GM21825 (cell line): ENCODE measurements around the gene GPNMB.
A peak's percentile ranks its signal among the peaks of the same experiment; 100 is the strongest.

ENCODE experiments used
- ATAC-seq: cut with Tn5 transposase; IDR thresholded peaks from one replicate; pipeline ENCODE4 v1.9.1; 2021; ENCODE audit warnings: mild to moderate bottlenecking, moderate library complexity; ENCODE audit not compliant: unreplicated experiment

The GPNMB gene

DNA sequence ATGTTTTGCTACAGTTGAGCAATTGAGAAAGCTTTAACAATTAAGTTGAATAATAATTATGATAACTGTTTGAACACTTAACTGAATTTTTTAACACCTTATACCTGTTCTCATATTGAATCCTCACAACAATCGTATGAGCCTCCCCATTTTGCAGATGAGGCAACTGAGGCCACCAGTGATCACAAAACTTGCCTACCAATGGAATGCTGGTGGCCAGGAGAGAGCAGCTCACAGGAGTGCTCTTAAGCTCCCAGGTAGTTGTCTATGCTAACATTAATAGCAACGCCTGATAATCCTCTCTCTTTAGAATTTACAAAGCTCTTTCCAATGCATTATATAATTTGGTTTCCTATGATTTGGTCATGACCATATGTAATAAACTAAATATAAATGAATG lies 21.6 kb downstream of the GPNMB start:
- ATAC-seq = no peak

DNA sequence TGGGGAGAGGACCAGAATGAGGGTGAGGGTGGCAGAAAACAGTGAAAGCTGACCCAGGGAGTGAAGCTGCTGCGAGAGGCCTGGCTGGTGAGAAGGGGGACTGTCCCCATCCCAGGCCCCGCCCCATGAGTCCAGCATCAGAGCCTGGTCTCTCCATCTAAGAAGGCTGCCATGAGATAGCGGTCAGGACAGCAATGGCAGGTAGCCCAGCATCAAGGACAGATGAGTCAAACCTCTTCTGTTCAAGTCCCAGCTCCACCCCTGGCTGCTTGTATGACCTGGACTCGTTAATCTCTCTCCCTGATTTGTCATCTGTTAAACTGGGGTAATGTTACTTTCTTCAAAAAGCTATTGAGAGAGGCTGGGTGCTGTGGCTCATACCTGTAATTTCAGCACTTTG lies 22.2 kb downstream of the GPNMB start:
- ATAC-seq = no peak

DNA sequence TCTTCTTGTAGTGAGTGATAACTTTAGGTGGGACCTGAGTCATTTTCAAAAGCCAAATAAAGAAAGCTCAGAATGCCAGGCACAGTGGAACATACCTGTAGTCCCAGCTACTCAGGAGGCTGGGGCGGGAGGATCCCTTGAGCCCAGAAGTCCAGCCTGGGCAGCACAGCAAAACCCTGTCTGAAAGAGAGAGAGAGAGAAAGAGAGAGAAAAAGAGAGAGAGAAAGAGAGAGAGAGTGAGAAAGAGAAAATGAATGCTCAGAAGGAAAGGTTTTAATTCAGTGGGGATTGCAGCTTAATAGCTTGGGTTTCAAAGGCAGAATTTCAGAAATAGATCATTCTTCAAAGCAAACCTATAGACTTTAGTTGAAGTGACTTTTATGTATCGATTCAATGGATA lies 25.7 kb downstream of the GPNMB start:
- ATAC-seq = no peak

DNA sequence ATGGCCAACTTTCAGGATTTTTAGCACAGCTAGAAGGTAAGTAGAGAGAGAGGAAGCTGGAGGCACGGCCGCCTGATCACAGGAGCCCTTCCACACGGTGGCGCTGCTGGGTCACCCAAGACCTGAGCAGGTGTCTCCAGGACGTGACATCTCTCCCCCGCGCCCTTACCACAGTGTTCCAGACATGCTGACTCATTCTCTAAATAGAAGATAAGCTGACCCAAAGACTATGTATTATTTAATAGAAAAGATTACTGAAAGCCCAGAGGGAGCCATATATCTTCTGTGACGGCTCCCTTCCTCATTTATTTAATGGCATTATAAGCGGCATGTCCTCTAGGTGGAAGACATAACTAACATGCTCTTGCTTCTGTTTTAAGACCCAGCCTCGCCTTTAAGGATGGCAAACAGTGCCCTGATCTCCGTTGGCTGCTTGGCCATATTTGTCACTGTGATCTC lies 26.6 kb downstream of the GPNMB start:
- peak; percentile 96 for ATAC-seq

DNA sequence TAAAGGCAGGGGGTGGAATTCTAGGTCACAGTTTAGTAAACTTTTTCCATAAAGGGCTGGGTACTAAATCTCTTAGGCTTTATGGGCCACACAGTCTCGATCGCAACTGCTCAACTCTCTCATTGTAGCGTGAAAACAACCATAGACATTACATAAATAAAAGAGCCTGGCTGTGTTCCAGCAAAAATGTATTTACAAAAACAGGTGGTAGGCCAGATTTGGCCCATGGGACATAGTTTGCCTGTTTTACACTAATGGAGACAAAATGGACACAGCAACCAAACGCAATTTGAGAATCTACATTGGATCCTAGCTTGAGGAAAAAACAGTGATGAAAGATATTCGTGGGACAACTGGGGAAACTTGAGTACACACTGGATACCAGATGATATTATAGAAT lies 29.3 kb downstream of the GPNMB start:
- ATAC-seq = no peak

DNA sequence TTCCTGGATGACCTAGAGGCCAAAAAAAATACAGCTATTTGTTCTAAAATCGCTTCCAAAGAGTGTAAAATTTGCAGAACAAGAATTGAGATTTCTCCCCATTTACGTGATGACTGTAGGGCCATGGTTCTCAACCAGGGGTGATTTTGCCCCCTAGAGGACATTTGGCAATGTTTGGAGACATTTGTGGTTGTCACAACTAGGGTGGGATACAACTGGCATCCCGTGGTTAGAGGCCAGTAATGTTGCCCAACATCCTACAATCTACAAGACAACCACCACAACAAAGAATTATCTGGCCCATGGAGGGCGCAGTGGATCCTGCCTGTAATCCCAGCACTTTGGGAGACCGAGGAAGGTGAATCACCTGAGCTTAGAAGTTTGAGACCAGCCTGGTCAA lies 29.8 kb downstream of the GPNMB start:
- ATAC-seq = no peak

DNA sequence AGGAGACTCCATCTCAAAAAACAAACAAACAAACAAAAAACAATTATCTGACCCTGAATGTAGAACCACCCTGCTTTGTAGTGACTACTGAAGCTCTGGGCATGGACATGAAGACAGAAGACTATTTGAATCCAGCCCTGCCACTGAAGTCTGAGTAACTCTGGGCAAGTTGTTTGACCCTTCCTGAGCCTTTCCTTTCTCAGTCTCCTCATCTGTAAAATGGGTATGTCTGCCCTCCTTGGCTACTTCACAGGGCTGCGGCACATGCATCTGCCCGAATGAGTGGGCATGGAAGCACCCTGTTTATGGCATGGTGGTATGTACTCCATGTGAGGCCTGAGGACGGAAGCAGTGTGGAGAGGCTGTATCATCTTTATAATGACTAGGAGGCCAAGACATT lies 30.4 kb downstream of the GPNMB start:
- no peak for ATAC-seq

DNA sequence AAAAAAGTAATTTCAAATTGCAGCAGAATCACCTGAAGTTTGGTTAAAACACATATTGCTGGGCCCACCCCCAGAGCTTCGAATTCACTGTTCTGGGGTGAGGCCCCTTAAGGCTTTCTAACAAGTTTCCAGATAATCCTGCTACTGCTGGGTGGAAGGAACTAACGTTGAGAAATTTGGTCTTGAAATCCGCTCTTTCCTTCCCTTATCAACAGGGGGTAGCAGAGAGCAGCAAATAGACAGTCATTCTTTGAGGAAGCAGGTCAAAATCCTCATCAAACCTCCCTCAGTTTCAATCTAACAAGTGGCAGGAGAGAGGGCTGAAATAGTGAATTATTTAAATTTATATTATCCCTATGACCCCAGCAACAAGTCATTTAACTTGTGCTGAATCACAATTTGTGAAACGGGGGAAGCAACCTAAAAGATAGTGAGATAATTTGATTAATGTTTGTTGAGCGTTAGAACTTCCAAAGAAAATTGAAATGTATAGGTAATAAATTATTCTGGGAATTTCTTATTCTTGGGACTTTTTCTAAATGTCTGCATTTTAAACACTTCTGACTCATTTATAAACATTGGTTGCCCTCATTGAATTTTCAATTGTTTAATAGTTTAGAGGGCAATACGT lies 30.9 kb downstream of the GPNMB start:
- no peak for ATAC-seq

DNA sequence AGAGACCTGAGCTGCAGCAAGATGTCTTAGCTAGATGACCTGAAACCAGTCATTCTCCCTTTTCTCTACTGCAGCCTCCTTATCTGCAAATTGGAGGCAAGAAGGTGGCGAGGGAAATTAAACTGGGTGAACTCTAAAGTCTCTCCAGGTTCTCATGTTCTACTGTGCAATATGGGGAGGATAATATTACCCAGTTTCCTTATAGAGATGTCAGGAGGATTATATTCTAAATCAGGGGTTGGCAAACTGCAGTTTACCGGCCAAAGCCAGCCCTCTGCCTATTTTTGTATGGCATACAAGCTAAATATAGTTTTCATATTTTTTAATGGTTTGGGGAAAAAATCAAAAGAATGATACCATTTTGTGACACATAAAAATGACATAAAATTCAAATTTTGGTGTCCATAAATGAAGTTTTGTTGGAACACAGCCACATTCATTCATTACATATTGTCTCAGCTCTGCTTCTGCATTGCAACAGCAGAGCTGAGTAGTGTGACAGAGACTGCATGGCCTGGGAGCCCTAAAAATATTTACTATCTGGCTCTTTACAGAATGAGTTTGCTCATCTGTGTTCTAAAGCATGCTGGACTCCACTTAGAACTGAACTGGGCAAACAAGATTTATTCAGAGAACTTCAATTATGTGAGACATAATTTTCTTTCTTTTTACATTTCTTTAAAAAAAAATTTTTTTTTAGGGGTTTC lies 33.4 kb downstream of the GPNMB start:
- ATAC-seq = no peak

DNA sequence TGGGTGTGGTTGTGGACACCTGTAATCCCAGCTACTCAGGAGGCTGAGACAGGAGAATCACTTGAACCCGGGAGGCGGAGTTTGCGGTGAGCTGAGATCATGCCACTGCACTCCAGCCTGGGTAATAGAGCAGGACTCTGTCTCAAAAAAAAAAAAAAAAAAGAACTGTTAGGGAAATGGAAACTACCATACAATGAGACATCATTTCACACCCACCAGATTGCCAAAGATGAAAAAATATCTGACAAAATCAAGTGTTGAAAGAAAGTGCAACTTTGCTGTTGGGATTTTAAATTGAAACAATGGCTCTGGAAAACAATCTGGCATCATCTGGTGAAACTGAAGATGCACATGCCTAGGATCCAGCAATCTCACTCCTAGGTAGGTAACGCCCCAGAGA lies 36.5 kb downstream of the GPNMB start:
- no peak for ATAC-seq

DNA sequence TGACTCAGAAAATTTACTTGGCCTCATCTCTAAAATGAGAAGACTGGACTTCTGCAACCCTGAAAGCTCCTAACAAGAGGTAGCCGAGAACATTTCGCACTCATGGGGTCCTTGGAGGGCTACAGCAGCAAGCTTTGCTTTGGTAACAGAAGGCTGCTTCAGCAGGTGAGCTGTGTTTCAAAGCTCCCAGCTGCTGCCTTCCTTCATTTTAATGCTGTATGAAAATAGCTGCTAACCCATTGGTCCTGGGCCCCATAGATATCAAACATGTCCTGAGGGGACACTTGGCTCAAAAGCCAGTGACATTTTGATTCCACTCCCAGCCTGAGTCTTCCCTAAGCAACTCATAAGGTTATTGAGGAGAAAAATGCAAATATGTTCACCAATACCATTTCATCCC lies 38.3 kb downstream of the GPNMB start:
- no peak for ATAC-seq

DNA sequence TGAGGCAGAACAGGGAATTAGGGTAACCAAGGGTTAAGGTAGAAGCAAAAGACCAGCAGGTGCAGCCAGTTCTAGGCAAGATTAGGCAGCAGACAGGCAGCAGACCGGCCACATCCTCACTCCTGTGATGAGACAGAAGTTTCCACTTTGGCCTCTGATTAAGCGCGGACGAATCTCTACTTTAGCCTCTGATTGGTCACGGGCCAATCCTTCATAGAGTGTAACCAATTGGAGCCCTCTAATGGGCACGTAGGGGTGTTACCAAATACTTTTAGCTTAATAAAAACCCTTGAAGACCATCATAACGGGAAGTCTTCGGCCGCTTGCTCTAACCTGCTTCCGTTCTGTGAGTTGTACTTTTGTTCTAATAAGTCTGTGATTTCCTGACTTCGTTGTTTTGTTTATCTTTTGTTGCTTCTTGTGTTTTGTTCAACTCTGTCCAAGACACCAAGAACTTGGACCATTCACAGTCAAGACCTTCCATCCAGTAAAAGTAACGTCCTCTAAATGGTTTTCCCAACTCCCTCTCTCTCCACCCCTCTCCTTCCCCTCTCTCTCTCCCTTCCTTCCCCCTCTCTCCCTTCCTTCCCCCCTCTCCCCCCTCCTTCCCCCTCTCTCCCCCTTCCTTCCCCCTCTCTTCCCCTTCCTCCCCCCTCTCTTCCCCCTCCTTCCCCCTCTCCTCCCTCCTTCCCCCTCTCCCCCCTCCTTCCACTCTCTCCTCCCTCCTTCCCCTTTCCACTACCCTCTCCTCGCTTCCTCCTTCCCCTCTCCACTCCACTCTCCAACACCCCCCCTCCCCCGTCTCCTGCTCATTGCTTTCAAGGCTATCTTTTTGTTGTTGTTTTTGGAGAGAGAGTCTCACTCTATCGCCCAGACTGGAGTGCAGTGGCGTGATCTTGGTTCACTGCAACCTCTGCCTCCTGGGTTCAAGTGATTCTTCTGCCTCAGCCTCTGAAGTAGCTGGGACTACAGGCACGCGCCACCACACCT lies 39.4 kb downstream of the GPNMB start:
- ATAC-seq = no peak

DNA sequence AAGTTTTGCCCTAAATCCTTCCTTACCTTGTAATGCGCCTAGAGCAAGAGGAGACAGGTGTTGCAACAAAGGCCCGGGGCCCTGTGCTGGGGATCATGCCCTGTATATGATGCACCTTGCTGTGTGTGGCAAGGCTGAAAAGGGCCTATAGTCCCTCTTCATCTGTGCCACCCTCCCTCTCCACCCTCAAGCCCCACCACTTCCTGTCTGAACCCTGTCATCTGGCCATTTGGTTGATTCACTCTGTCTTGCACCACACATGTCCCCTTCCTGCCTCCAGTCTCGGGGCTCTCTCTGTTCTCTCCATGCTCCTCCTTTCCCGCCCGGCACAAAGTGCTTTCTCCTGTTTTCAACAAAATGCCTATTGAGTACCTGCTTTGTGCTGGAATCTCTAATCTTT lies 41.0 kb downstream of the GPNMB start:
- no peak for ATAC-seq

DNA sequence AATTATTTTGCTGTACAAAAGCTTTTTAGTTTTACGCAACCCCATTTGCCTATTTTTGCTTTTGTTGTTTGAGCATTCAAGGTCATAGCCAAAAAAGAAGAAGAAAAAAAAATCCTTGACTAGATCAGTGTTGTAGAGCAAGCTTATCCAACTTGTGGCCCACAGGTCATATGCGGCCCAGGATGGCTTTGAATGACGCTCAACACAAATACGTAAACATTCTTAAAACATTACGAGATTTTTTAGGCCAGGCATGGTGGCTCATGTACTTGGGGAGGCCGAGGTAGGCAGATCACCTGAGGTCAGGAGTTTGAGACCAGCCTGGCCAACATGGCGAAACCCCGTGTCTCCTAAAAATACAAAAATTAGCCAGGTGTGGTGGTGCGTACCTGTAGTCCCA lies 44.4 kb downstream of the GPNMB start:
- ATAC-seq = no peak

DNA sequence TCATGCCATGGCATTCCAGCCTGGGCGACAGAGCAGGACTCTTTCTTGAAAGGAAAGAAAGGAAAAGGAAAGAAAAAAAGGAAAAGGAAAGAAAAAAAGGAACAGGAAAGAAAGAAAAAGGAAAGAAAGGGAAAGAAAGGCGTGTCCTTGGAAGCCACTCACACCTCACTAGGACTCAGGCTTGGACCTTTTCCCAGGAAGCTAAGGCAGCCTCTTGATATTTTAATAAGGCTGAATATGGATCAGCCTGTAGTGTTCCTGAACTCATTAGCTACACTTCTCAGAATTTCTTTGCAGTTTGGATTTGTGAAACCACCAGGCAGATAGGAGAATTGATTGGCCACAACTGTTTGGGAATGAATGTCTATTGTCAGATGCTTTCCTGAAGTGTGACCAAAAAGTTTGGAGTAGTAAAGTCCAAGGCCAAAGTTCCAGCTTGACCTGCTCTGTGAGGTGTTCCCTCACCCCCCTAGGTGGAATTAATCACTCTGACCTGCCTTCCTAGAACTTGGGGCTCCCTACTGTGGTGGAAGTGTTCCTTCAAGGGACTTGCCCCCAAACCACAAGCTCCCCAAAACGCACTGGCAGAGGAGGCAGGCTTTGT lies 45.5 kb downstream of the GPNMB start:
- ATAC-seq = no peak

DNA sequence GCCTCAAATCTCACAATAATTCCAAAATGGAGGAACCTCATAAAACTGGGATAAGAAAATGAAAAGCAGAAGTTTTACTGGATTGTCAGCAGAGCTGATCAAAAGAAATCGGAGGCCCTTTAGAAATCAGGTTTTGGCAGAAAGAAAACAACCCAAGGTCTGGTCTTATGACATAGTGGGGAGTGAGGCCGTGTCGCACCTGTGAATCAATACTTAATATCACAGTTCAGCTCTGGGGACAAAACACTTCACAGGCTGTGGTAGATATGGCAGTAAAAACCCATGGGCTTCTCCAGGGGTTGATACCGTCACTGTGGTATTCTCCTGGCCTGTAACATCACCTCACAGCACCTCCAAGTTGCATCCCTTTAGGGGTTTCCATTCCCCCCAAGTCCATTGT lies 46.0 kb downstream of the GPNMB start:
- ATAC-seq = no peak

DNA sequence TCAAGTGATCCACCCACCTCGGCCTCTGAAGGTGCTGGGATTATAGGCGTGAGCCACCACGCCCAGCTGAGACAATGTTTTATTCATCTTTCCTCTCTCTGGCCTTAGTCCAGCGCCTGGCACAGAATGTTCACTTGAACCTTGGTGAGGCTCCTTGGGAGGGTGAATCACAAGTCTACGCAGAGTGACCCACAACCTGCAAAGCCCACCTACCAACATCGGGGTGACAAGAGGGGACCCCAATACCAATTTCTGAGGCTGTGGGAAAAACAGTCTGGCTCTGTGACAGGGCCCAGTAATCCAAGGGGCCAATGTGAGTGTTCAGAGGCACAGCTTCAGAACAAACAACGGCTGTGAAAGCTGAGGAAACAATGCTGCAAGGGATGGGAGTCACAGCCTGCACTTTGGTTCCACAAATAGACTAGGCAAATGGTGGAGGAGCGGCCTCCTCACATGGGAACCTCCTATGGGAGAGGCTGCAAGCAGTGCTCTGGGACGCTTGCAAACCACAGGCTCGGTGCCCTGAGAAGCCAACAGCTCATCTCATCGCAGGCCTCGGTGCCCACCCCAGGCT lies 47.0 kb downstream of the GPNMB start:
- no peak for ATAC-seq

DNA sequence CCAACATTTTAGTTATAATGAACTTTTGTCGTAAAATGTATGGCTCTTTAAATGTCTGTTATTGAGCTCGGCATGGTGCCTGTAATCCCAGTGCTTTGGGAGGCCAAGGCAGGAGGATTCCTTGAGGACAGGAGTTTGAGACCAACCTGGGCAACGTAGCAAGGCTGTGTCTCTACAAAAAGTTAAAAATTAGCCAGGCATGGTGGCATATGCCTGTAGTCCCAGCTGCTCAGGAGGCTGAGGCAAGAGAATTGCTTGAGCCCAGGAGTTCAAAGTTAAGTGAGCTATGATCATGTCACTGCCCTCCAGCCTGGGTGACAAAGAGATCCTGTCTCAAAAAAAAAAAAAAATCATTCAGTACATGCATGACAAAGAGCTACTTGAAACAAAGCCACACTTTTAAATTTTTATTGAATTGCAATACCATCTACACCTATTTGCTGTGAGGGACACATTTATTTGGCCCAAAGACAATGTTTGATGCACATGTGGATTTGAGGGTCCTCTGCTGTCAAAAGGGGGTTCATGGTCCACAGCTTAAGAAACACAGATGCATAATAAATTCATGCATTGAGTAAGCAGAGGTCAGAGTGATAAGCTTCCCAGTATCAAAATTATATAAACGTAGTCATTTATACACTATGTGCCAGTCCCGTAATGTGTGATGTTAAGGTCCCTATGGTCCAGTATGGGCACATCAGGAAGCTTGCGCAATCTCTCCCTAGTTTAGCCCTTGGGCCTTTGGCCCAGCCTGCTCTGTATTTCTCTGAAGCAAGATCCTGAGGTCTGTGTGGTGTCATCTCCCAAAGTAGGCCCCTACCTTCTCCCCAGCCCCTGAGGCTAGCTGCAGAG lies 48.2 kb downstream of the GPNMB start:
- no peak for ATAC-seq

DNA sequence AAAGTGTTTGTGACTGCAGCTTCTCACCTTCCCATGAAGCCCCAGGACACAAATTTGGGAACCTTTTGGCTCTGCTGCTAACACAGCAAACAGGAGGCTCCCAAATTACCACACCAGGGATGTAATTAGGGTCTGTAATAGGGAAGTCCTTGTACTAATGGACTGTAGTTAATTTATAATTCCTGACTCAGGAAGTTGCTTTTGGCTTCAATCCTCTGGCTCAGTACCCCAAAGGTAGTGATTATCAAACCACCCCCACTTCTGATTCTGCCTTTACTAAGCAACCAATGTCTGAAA lies 48.8 kb downstream of the GPNMB start:
- ATAC-seq = no peak
